ENCODE results near the gene AKAP1. TPM values are rescaled to one million over a fixed set of nuclear protein-coding genes. Genes with fewer than 3 reads are reported as not detected.

The AKAP1 gene, protein sequence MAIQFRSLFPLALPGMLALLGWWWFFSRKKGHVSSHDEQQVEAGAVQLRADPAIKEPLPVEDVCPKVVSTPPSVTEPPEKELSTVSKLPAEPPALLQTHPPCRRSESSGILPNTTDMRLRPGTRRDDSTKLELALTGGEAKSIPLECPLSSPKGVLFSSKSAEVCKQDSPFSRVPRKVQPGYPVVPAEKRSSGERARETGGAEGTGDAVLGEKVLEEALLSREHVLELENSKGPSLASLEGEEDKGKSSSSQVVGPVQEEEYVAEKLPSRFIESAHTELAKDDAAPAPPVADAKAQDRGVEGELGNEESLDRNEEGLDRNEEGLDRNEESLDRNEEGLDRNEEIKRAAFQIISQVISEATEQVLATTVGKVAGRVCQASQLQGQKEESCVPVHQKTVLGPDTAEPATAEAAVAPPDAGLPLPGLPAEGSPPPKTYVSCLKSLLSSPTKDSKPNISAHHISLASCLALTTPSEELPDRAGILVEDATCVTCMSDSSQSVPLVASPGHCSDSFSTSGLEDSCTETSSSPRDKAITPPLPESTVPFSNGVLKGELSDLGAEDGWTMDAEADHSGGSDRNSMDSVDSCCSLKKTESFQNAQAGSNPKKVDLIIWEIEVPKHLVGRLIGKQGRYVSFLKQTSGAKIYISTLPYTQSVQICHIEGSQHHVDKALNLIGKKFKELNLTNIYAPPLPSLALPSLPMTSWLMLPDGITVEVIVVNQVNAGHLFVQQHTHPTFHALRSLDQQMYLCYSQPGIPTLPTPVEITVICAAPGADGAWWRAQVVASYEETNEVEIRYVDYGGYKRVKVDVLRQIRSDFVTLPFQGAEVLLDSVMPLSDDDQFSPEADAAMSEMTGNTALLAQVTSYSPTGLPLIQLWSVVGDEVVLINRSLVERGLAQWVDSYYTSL
- polyA plus RNA-seq (ENCODE audit: insufficient read length in 10 of 10), result 10 to 100 TPM; 39.6 to 83.3 (median 63.5) TPM
- long read RNA-seq, donor 1, partial matches to known transcripts, result 0 of 3 reads
- long read RNA-seq, donor 1, other reads (novel, unspliced or antisense), result 0 of 3 reads
- long read RNA-seq, donor 2, transcript AKAP1-202 (11 exons, 3,970 nt), result major isoform, 6 of 14 reads
- long read RNA-seq, donor 2, partial matches to known transcripts, result 8 of 14 reads
- long read RNA-seq, donor 2, other reads (novel, unspliced or antisense), result 0 of 14 reads
- long read RNA-seq, donor 3, result 0 reads
- long read RNA-seq, donor 4, partial matches to known transcripts, result 12 of 13 reads
- long read RNA-seq, donor 4, other reads (novel, unspliced or antisense), result 0 of 13 reads
- long read RNA-seq, donor 5, partial matches to known transcripts, result 27 of 30 reads
- long read RNA-seq, donor 5, other reads (novel, unspliced or antisense), result 0 of 30 reads
- long read RNA-seq, donor 6, transcript AKAP1-202 (11 exons, 3,970 nt), result major isoform, 6 of 12 reads
- long read RNA-seq, donor 6, partial matches to known transcripts, result 6 of 12 reads
- long read RNA-seq, donor 6, other reads (novel, unspliced or antisense), result 0 of 12 reads
- long read RNA-seq, donor 7, partial matches to known transcripts, result 10 of 15 reads
- long read RNA-seq, donor 7, other reads (novel, unspliced or antisense), result 0 of 15 reads
- long read RNA-seq, donor 8, result 0 reads
- long read RNA-seq, donor 9, result 0 reads

DNA sequence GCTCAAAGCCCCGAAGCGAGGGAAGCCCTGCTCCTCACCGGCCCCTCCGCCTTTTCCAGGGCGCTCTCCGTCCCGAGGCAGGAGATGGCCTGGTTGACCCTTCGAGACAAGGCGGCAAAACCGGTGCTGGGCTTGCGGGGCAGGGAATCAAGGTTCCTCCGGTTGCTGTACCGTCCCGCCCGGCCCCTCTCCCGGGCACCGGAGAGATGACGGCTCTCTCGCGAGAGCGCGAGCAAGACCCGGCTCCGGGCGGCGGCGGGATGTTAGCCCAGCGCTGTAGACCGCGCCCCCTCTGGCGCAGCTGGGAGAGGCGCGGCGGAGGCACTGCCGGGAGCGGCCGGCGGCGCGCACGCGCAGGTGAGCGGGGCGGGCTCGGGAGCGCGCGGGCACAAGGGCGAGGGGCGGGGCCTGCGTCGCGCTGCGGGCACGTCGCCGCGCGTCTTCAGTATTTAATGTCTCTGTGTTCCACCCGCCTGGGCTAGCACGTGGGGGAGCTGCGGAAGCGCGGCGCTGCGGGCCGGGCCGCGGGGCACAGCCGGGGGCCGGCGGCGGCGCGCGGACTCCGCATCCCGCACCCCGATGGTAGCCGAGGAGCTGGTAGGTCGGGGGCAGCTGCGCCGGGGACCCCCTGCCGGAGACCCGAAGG lies at the start of gene AKAP1:
AKAP1 (plus strand) TSS at position 445 of the 646 bp plus-strand sequence. CDS start 20,219 bp downstream, outside the sequence.
- peak; percentile 96 to 98 (median 98) for DNase-seq

DNA sequence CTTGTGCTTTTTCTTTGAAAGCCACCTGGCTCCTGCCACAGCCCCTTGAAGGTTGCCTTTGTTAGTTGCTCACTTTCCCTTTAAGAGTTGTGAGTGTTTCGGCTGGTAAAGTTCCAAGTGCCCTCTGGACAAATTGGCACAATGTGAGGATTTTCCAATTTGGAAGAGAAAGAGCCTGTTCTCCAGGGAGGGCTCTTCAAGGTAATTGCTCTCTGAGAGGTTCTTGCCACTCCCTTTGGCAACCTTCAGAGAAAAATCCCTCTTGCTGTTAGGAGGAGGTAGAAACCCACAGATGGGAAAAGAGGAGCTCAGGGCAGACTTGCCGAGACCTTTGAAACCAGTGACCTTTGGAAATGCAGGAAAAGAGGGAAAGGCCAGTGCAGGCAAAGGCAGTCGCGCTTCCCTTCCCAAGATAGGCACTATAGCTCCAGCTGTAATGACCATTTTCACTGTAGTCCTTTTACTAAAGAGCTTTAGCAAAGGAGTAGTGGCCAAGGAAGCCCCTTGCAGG lies 49.0 kb upstream of the AKAP1 start:
- no peak for DNase-seq

DNA sequence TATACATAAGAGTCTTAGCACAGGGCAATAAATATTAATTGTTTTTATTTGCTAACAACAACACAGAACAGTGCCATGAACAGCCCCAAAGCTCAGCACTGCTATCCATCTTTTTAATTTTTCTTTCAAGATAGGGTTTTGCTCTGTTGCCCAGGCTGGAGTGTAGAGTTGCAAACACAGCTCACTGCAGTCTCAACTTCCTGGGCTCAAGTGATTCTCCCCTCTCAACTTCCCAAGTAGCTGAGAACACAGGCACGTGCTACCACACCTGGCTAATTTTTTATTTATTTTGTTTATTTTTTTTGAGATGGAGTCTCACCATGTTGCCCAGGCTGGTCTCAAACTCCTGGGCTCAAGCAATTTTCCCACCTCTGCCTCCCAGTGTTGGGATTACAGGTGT lies 47.6 kb upstream of the AKAP1 start:
- no peak for DNase-seq

DNA sequence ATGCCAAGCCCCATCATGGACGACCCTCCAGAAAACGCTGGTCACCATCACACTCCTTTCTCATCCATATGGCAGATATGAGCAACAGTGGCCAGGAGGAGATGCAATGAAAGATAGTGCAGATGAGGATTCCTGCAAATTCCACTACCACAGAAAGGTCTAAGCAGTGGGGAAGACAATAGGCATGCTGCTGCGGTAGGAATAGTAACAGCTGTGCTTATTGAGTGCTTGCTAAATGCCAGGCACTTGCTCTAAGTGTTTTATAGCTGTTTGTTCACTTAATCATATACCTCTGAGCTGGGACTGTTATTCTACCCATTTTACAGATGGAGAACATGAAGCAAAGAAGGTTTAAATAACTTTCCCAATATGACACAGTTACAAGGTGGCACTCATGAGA lies 46.6 kb upstream of the AKAP1 start:
- DNase-seq, result no peak

DNA sequence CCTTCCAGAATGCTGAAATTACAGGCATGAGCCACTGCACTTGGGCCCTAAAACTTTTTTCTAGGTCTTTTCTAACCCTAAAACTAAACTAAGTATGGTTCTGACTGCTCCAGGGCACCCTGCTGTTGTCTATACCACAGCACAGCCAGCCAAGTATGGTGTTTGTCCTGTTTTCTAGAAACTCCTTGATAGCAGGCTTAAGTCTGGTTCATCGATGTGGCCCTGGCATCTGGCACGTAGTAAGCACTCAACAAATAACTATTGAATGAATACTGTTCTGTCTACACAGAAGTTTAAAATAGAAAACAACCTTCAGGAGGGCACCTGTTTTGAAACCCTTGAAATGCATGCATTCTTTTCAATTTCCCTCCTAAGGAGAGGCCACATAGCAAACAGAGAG lies 44.5 kb upstream of the AKAP1 start:
- DNase-seq, result no peak

DNA sequence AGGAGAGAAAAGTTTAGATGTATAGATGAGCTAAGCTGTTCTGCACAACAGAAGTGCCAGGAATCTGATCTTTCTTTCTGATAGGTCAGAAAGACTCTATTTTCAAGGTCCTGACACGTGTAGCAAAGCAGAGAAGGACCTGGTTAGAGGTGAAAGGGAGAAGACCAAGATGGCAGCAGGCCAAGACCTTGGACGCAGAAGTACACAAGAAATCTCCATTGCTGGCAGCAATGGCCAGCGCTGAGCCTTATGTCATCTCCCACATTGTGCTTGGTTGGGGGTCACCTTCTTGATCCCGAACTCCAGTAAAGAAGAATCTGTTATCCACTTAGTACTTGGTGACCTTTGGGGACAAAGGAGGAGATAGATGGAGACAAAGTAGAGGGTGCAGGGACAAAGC lies 41.8 kb upstream of the AKAP1 start:
- no peak for DNase-seq

DNA sequence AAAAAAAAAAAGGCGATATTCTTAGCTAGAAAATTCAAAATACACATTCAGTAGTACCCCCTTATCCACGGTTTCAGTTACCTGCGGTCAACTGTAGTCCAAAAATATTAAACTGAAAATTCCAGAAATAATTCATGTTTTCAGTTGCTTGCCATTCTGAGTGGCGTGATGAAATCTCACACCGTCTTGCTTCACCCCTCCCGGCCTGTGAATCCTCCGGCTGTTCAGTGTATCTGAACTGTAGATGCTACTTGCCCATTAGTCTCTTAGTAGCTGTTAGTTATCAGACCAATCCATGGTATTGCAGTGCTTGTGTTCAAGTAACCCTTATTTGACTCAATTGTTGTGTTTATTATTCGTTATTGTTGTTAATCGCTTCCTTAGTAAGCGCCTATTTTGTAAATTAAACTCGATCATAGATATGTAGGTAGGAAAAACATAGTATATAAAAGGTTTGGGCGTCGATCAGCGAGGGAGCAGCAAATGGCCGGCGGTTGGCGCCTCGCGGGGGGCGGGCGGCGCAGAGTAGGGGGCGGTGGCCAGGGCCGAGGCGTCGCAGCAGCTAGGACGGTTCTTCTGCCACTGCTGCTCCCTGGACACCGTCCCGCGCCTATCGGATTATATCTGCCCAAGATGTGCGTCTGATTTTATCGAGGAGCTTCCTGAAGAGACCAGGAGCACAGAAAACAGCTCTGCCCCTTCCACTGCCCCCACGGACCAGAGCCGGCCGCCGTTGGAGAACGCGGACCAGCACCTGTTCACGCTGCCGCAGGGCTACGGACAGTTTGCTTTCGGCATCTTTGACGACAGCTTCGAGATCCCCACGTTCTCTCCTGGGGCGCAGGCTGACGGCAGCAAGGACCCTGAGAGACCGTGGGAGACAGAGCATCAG lies 39.8 kb upstream of the AKAP1 start:
- peak in 1 of 3 donors; percentile 35 for DNase-seq

DNA sequence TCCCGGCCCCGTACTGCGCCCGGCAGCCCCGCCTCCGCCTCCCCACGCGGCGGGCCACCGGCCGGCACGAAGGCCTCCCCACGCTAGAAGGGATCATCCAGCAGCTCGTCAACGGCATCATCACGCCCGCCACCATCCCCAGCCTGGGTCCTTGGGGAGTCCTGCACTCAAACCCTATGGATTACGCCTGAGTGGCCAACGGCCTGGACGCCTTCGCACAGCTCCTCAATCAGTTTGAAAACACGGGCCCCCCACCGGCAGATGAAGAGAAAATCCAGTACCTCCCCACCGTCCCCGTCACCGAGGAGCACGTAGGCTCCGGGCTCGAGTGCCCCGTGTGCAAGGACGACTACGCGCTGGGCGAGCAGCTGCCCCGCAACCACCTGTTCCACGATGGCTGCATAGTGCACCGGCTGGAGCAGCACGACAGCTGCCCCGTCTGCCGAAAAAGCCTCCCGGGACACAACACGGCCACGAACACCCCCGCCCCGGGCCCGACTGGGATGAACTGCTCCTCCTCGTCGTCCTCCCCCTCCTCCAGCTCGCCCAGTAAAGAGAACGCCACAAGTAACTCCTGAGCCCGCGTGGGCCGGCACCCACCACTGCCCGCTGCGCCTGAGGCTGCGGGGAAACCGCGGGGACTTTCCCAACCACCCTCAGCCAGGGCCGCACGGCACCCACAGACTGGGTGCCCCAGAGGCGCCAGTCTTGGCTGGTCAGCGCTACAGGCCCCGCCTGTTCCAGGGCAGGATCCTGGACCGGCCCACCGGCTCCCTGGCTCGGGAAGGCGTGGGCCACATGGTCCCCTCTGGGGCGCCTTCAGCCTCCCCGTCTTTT lies 39.0 kb upstream of the AKAP1 start:
- peak; percentile 46 to 58 (median 54) for DNase-seq

DNA sequence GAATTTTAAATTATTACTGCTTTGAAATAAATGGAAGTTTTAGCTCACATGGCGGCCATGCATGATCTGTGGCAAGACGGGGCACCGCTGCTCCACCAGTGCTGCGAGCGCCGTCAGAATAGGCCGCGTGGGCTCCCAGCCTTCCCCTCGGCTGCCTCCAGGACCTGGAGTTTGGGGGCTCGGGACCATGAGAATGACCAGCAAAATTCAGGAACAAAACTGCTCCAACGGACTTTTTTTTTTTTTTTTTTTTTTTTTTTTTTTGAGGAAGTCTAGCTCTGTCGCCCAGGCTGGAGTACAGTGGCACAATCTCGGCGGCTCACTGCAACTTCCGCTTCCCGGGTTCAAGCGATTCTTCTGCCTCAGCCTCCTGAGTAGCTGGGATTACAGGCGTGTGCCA lies 38.3 kb upstream of the AKAP1 start:
- DNase-seq, result no peak

DNA sequence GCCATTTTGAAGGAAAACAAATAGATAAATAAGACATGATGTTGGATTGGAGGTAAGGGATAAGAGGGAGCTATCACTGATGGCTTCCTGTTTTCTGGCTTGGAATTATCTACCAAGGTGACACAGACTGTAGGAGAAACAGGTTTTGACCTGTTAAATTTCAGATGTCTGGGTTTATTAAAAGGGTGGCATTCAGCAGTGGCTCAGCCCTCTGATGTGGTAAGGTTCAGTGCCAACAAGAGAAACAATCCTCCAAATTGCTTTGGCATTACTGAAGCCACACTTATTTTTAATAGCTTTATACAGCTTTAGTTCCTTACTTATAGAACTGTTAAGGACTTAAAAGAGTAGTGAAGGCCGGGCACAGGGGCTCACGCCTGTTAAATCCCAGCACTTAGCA lies 37.0 kb upstream of the AKAP1 start:
- no peak for DNase-seq

DNA sequence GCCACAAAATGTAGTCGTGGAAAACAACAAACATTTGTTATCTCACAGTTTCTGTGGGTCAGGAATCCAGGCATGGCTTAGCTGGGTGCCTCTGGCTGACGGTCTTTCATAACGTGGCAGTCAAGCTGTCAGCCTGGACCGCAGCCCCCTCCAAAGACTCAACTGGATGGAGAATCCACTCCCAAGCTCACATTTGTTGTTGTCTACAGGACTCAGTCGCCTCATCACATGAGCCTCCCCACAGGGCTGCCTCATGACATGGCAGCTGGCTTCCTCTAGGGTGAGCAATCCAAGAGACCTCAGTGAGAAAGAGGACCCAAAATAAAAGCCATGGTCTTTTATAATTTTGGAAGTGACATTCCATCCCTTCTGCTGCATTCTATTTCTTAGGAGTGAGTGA lies 34.7 kb upstream of the AKAP1 start:
- DNase-seq, result no peak

DNA sequence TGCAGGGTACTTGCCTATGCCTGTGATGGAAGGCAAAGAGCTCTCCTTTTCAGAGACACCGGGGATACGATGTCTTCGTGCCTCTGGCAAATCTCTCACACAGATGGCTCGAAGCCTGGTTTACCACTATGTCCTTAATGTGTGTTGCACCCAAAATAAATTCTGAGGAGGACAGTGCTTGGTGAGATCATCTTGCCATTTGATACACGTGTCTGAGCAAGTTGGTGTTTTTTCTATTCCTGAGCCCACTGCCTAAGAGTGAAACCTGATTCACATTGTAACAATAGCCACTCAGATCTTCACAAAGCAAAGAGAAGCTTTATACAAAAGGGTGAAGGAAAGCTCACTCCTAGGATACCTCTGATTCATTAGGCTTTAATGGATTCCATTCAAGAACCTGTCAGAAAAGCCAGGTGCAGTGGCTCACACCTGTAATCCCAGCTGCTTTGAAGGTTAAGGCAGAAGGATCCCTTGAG lies 33.1 kb upstream of the AKAP1 start:
- peak in 2 of 3 donors; percentile 15 to 32 for DNase-seq

DNA sequence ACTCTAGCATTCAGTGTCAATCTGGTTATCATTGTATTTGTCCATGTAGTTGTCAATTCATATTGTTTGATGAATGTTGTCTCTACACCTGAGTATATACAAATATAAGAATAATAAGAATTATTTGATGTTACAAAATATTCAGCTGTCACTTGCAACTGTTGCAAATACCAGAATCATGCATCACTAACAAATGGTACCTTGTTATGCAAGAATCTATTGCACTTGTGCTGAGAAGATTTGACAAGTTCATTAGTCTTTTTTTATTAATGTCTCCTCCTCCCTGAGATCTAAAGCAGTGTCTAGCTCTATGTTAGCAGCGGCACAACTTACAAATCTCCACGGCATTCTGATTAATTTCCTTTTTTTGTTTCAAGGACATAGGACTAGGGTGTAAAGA lies 22.2 kb upstream of the AKAP1 start:
- DNase-seq, result no peak

DNA sequence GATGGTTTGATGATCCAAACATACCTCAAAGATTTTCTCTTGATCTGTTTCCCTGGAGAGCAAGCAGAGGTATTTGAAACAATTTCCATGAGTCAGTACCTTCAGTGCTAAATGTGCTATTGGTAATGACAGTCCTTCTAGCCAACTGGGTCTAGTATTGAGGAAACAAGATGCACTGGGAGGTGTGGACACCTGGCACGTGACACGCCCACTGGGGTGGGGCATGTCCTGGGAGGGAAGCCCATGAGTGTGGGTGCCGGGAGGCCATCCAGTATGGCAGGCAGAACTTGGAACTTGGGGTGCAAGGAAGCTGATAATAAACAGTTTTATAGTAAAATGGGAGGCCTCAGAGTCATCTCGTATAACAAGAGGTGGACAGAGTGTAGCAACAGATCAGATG lies 17.9 kb upstream of the AKAP1 start:
- no peak for DNase-seq

DNA sequence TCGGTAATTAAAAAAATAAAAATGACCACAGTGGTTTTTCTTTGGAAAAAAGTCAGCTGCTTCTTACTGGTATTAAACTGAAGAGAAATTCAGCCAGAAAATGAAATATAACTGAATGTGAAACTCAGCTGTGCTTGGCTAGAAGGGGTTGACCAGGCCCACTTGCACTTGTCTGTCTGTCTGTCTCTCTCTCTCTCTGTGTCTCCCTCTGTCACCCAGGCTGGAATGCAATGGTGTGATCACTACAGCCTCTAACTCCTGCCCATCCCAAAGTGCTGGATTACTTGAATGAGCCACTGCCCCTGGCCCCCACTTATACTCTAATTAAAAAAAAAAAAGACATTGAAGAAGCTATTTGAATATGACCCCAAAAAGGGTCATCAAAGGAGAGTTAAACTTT lies 17.3 kb upstream of the AKAP1 start:
- no peak for DNase-seq

DNA sequence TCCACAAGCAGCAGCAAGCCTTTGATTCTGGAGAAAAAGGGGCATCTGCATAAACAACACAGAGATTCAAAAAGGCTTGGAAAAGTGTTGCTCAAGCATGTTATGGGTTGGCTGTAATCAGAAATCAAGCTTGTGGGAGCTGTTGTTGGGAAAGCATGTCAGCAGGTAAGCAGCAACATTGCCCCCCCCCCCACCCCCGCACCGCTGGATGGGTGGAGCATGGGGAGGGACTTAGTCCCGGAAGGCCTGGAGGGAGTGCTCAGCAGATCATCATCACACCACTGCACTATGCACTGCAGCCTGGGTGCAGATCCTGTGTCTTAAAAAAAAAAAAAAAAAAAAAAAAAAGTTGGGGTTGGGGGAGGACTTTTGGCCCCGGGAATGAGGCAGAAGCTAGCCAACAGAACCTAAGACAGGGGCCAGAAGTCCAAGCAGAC lies 16.8 kb upstream of the AKAP1 start:
- no peak for DNase-seq

DNA sequence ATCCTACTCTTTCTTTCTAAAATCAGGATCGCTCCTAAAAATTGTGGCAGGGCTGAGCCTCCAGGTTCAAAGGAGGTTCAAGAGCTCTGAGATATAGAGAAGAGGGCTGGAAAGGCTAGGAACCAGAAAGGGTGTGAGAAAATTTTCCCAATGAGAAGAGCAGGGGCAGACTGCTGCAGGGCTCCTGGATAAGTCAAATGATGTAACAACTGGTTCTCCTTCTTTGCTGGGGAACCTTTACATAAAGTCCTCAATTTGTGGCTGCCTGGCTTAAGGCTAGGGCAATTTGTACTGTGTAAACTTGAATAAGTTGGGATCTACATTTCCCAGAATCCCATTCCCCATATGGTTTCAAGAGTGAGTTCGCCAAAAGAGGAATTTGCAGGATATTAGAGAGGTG lies 16.3 kb upstream of the AKAP1 start:
- DNase-seq, result no peak

All from muscle of back (tissue), 13 donors.